H9 (cell line): ENCODE measurements around the gene LACRT. TPM values are rescaled to one million over a fixed set of nuclear protein-coding genes. Genes with fewer than 3 reads are reported as not detected.

Experiments
- DNase-seq: peaks from one replicate; pipeline ENCODE4 v3.0.0-alpha.2; 2017
- H2AFZ ChIP-seq: one replicate; pipeline ENCODE4 v1.6.1; 2013; ENCODE audit warnings: mild to moderate bottlenecking, low read length, control low read depth, moderate library complexity
- H2AK5ac ChIP-seq: 2 replicates; pipeline ENCODE4 v1.6.1; 2013; ENCODE audit warnings: low read length, control low read depth, mixed read lengths; ENCODE audit not compliant: insufficient read length
- H2BK120ac ChIP-seq: one replicate; pipeline ENCODE4 v1.6.1; 2013; ENCODE audit warnings: low read depth, mild to moderate bottlenecking, low read length, control low read depth, inconsistent platforms; ENCODE audit not compliant: poor library complexity, severe bottlenecking
- H2BK12ac ChIP-seq: 2 replicates; pipeline ENCODE4 v1.6.1; 2013; ENCODE audit warnings: low read length, control low read depth, mixed read lengths, low read depth; ENCODE audit not compliant: insufficient read length
- H2BK15ac ChIP-seq: 2 replicates; pipeline ENCODE4 v1.6.1; 2013; ENCODE audit warnings: low read depth, low read length, control low read depth
- H2BK20ac ChIP-seq: one replicate; pipeline ENCODE4 v1.6.1; 2013; ENCODE audit warnings: low read depth, mild to moderate bottlenecking, low read length, control low read depth, inconsistent platforms; ENCODE audit not compliant: poor library complexity, severe bottlenecking
- H2BK5ac ChIP-seq: 2 replicates; pipeline ENCODE4 v1.6.1; 2013; ENCODE audit warnings: low read length, control low read depth, mixed read lengths; ENCODE audit not compliant: insufficient read length
- H3K14ac ChIP-seq: 2 replicates; pipeline ENCODE4 v1.6.1; 2013; ENCODE audit warnings: low read length, control low read depth; ENCODE audit not compliant: insufficient read depth
- H3K18ac ChIP-seq: 2 replicates; pipeline ENCODE4 v1.6.1; 2013; ENCODE audit warnings: low read depth, mild to moderate bottlenecking, mixed read lengths, low read length, control low read depth; ENCODE audit not compliant: insufficient read length
- H3K23ac ChIP-seq: 2 replicates; pipeline ENCODE4 v1.6.1; 2013; ENCODE audit warnings: low read length, control low read depth, mixed read lengths, low read depth; ENCODE audit not compliant: insufficient read length
- H3K23me2 ChIP-seq: 2 replicates; pipeline ENCODE4 v1.6.1; 2013; ENCODE audit warnings: low read depth, mild to moderate bottlenecking, mixed read lengths, low read length, control low read depth; ENCODE audit not compliant: insufficient read length, poor library complexity, severe bottlenecking
- H3K27ac ChIP-seq: 2 replicates; pipeline ENCODE4 v1.5.1; 2013; ENCODE audit warnings: low read length, control low read depth, mixed read lengths, low read depth; ENCODE audit not compliant: insufficient read length
- H3K27me3 ChIP-seq: 2 replicates; pipeline ENCODE4 v1.6.1; 2013; ENCODE audit warnings: low read length, control low read depth, inconsistent platforms; ENCODE audit not compliant: insufficient read depth
- H3K4ac ChIP-seq: 2 replicates; pipeline ENCODE4 v1.6.1; 2013; ENCODE audit warnings: low read depth, mild to moderate bottlenecking, control low read depth, inconsistent platforms, low read length, moderate library complexity
- H3K4me1 ChIP-seq: 2 replicates; pipeline ENCODE4 v1.6.1; 2013; ENCODE audit warnings: low read length, control low read depth, inconsistent platforms; ENCODE audit not compliant: insufficient read depth
- H3K4me2 ChIP-seq: 2 replicates; pipeline ENCODE4 v1.6.1; 2013; ENCODE audit warnings: low read length, control low read depth, mixed read lengths; ENCODE audit not compliant: insufficient read length, insufficient read depth
- H3K56ac ChIP-seq: 2 replicates; pipeline ENCODE4 v1.6.1; 2013; ENCODE audit warnings: low read depth, mild to moderate bottlenecking, mixed read lengths, low read length, control low read depth; ENCODE audit not compliant: insufficient read length
- H3K79me1 ChIP-seq: 2 replicates; pipeline ENCODE4 v1.6.1; 2013; ENCODE audit warnings: low read depth, mild to moderate bottlenecking, moderate library complexity, low read length, control low read depth, inconsistent platforms; ENCODE audit not compliant: insufficient read depth, poor library complexity, severe bottlenecking
- H3K79me2 ChIP-seq: 2 replicates; pipeline ENCODE4 v1.6.1; 2013; ENCODE audit warnings: low read length, control low read depth, inconsistent platforms; ENCODE audit not compliant: insufficient read depth
- H3K9ac ChIP-seq: 2 replicates; pipeline ENCODE4 v1.6.1; 2013; ENCODE audit warnings: low read length, control low read depth, mixed read lengths; ENCODE audit not compliant: insufficient read length; ENCODE audit errors: extremely low read depth
- H3K9me3 ChIP-seq: one replicate; pipeline ENCODE4 v1.6.1; 2013; ENCODE audit warnings: low read depth, low read length, inconsistent platforms; ENCODE audit not compliant: control insufficient read depth
- H3T11ph ChIP-seq: one replicate; pipeline ENCODE4 v1.6.1; 2013; ENCODE audit warnings: mild to moderate bottlenecking, low read length, control low read depth, inconsistent platforms
- H4K20me1 ChIP-seq: one replicate; pipeline ENCODE4 v1.6.1; 2013; ENCODE audit not compliant: control insufficient read depth, insufficient read length, insufficient read depth
- H4K5ac ChIP-seq: 2 replicates; pipeline ENCODE4 v1.6.1; 2013; ENCODE audit warnings: low read depth, mild to moderate bottlenecking, mixed read lengths, low read length, control low read depth; ENCODE audit not compliant: insufficient read length
- H4K8ac ChIP-seq: replicated peaks from 2 replicates; pipeline ENCODE4 v1.6.1; 2013; ENCODE audit warnings: low read length, control low read depth, mixed read lengths, low read depth; ENCODE audit not compliant: insufficient read length
- H4K91ac ChIP-seq: 2 replicates; pipeline ENCODE4 v1.6.1; 2013; ENCODE audit warnings: low read depth, mild to moderate bottlenecking, moderate library complexity, mixed read lengths, low read length, control low read depth; ENCODE audit not compliant: insufficient read length
- H3K27ac Mint-ChIP-seq, 3 experiments: 2 replicates in 2 of 3; 3 replicates in 1 of 3; pipeline ENCODE4 v1.8.0; 2020 to 2021; ENCODE audit warnings: mixed read lengths in 3 of 3, mild to moderate bottlenecking in 1 of 3, moderate library complexity in 1 of 3
- H3K27me3 Mint-ChIP-seq: 2 replicates; pipeline ENCODE4 v1.8.0; 2021; ENCODE audit warnings: low read depth, mild to moderate bottlenecking, moderate library complexity, mixed read lengths
- H3K36me3 Mint-ChIP-seq, 3 experiments: 2 replicates in 2 of 3; 3 replicates in 1 of 3; pipeline ENCODE4 v1.8.0; 2020 to 2021; ENCODE audit warnings: low read depth in 3 of 3, mixed read lengths in 3 of 3; ENCODE audit not compliant: insufficient read depth in 1 of 3
- H3K4me1 Mint-ChIP-seq, 2 experiments: 2 replicates each; pipeline ENCODE4 v1.8.0; 2020; ENCODE audit warnings: mixed read lengths in 2 of 2
- H3K4me3 Mint-ChIP-seq, 2 experiments: 2 replicates in 1 of 2; 3 replicates in 1 of 2; pipeline ENCODE4 v1.8.0; 2020 to 2021; ENCODE audit warnings: mild to moderate bottlenecking in 2 of 2, mixed read lengths in 2 of 2, moderate library complexity in 1 of 2
- H3K9me3 Mint-ChIP-seq, 2 experiments: 2 replicates in 1 of 2; 3 replicates in 1 of 2; pipeline ENCODE4 v1.8.0; 2020; ENCODE audit warnings: mild to moderate bottlenecking in 2 of 2, mixed read lengths in 2 of 2, moderate library complexity in 1 of 2
- CTCF ChIP-seq: fragments of 200-600 bp; sonication (generic); conservative IDR thresholded peaks from 3 replicates; pipeline ENCODE4 v1.8.0; 2021; ENCODE audit warnings: antibody characterized with exemption, mild to moderate bottlenecking
- WGBS: extraction: QIAGEN DNeasy Blood & Tissue Kit; methylation state at CpG from one replicate; pipeline ENCODE4 v1.1.7; 2013; ENCODE audit warnings: missing lambda C conversion rate, low lambda C conversion rate, mixed read lengths; ENCODE audit not compliant: insufficient read length; ENCODE audit errors: extremely low coverage; 5-methylcytosine and 5-hydroxymethylcytosine counted together
- total RNA-seq: library from RNA; stranded (reverse); gene quantifications from 2 replicates; pipeline ENCODE4 v1.2.1, GENCODE V29; 2021

LACRT gene
- total RNA-seq, 1 experiment from 2014 or later = not detected

- Mint-ChIP-seq H3K4me3 (no peak overlapping the region), H3K27ac (no peak overlapping the region), H3K9me3 (peaks cover 2 to 3% of the 10 kb centered on the region in 2 experiments; a peak in 4 of 5 replicates), H3K4me1 (peaks cover 7 to 15% of the 10 kb centered on the region in 2 experiments), H3K27me3 (peaks cover 14% of the 10 kb centered on the region), H3K36me3 (peaks cover 0 to 2% (median 0%) of the 10 kb centered on the region in 3 experiments; a peak in 1 of 7 replicates)
- Histone ChIP-seq H3K23me2 (no peaks in the 10 kb centered on the region), H3K79me1 (no peaks in the 10 kb centered on the region), H3K79me2 (no peaks in the 10 kb centered on the region), H2BK120ac (no peak overlapping the region), H2BK12ac (no peak overlapping the region), H2BK15ac (no peak overlapping the region), H3K27me3 (no peaks in the 10 kb centered on the region), H4K91ac (no peak overlapping the region), H3K18ac (no peak overlapping the region), H2BK20ac (no peak overlapping the region), H4K20me1 (no peaks in the 10 kb centered on the region), H2AFZ (no peak overlapping the region), H3K4me1 (no peaks in the 10 kb centered on the region), H3K27ac (no peak overlapping the region), H4K5ac (no peak overlapping the region), H2AK5ac (no peak overlapping the region), H3K4ac (no peak overlapping the region), H3K9ac (no peak overlapping the region), H3K14ac (no peak overlapping the region), H3K9me3 (no peaks in the 10 kb centered on the region), H3K56ac (no peak overlapping the region), H4K8ac (no peak overlapping the region), H3T11ph (no peak overlapping the region), H2BK5ac (no peak overlapping the region), H3K4me2 (no peak overlapping the region), H3K23ac (no peak overlapping the region)
- no peak for TF ChIP-seq CTCF
- no peak for DNase-seq
- WGBS = no CpG with 5 or more reads among the region's 3 CpGs
Observed at GRCh38 chr12:54662026-54662425, 27.3 kb upstream of the LACRT start.
